GM12878 (cell line): ENCODE measurements around the gene NFU1. TPM values are rescaled to one million over a fixed set of nuclear protein-coding genes. Genes with fewer than 3 reads are reported as not detected.

Experiments used
- CBX5 ChIP-seq: sonication (generic); IDR thresholded peaks from 2 replicates; pipeline ENCODE4 v1.6.1; 2016; ENCODE audit warnings: low read depth, moderate library complexity, mild to moderate bottlenecking, inconsistent platforms
- CHD4 ChIP-seq: fragments of 200-600 bp; sonication (generic); IDR thresholded peaks from 2 replicates; pipeline ENCODE4 v1.6.1; 2016; ENCODE audit warnings: mild to moderate bottlenecking
- CREM ChIP-seq: IDR thresholded peaks from 2 replicates; pipeline ENCODE4 v1.6.1; 2014; ENCODE audit warnings: antibody characterized with exemption, low read depth
- E2F4 ChIP-seq: IDR thresholded peaks from 2 replicates; pipeline ENCODE4 v1.6.1; 2012; ENCODE audit warnings: low read depth, low read length, improper control_type of control experiment
- FOXM1 ChIP-seq: IDR thresholded peaks from 2 replicates; pipeline ENCODE4 v1.6.1; 2012; ENCODE audit warnings: low read depth, mild to moderate bottlenecking, inconsistent platforms, low read length, moderate library complexity
- JUND ChIP-seq: IDR thresholded peaks from 2 replicates; pipeline ENCODE4 v1.6.1; 2012; ENCODE audit warnings: low read depth, mild to moderate bottlenecking, low read length, improper control_type of control experiment, moderate library complexity
- MEF2A ChIP-seq: IDR thresholded peaks from 2 replicates; pipeline ENCODE4 v1.6.1; 2011; ENCODE audit warnings: low read depth, mild to moderate bottlenecking, low read length, moderate library complexity; ENCODE audit not compliant: insufficient read depth
- MEF2B ChIP-seq: fragments of 450-650 bp; IDR thresholded peaks from 2 replicates; pipeline ENCODE4 v1.6.1; 2018; ENCODE audit warnings: mild to moderate bottlenecking, moderate library complexity; ENCODE audit not compliant: partially characterized antibody, poor library complexity, severe bottlenecking
- MTA2 ChIP-seq: fragments of 450-650 bp; IDR thresholded peaks from 2 replicates; pipeline ENCODE4 v1.6.1; 2016; ENCODE audit warnings: low read depth, mild to moderate bottlenecking, moderate library complexity
- MXI1 ChIP-seq: fragments of 150-350 bp; IDR thresholded peaks from 2 replicates; pipeline ENCODE4 v1.6.1; 2011; ENCODE audit warnings: low read depth, mild to moderate bottlenecking, inconsistent platforms, low read length, improper control_type of control experiment
- PAX5 ChIP-seq: IDR thresholded peaks from 2 replicates; pipeline ENCODE4 v1.6.1; 2011; ENCODE audit warnings: low read depth, low read length, borderline replicate concordance
- PML ChIP-seq: IDR thresholded peaks from 2 replicates; pipeline ENCODE4 v1.6.1; 2012; ENCODE audit warnings: low read length, inconsistent platforms
- POLR2A ChIP-seq: IDR thresholded peaks from 2 replicates; pipeline ENCODE4 v1.6.1; 2011; ENCODE audit warnings: low read depth, mild to moderate bottlenecking, low read length
- RAD51 ChIP-seq: fragments of 450-650 bp; IDR thresholded peaks from 2 replicates; pipeline ENCODE4 v1.6.1; 2016; ENCODE audit warnings: moderate library complexity, mild to moderate bottlenecking, inconsistent platforms
- RBBP5 ChIP-seq: fragments of 200-600 bp; sonication (generic); conservative IDR thresholded peaks from 2 replicates; pipeline ENCODE4 v1.6.1; 2016
- RFX5 ChIP-seq: IDR thresholded peaks from 2 replicates; pipeline ENCODE4 v1.6.1; 2011; ENCODE audit warnings: low read depth, low read length, improper control_type of control experiment
- SP1 ChIP-seq: IDR thresholded peaks from one replicate; pipeline ENCODE4 v1.6.1; 2011; ENCODE audit warnings: low read depth, low read length
- SPI1 ChIP-seq: IDR thresholded peaks from 2 replicates; pipeline ENCODE4 v1.6.1; 2011; ENCODE audit warnings: low read depth, mild to moderate bottlenecking, low read length, moderate library complexity, borderline replicate concordance; ENCODE audit not compliant: insufficient read depth
- YY1 ChIP-seq: IDR thresholded peaks from 2 replicates; pipeline ENCODE4 v1.6.1; 2011; ENCODE audit warnings: low read depth, mild to moderate bottlenecking, low read length
- ZBTB4 ChIP-seq: fragments of 450-650 bp; formaldehyde crosslinking; IDR thresholded peaks from 2 replicates; pipeline ENCODE4 v1.4.0; 2022; ENCODE audit warnings: mild to moderate bottlenecking, moderate library complexity
- polyA plus RNA-seq, 11 experiments: library from polyadenylated mRNA; depleted of rRNA in 4 of 11; unstranded in 6 of 11; stranded (reverse) in 5 of 11; fragments of >200 nt; fragmentation: Nextera tagmentation in 4 of 11; fragmentation: Illumina TruSeq in 1 of 11; extraction: Ambion mirVana in 4 of 11; extraction: Trizol in 1 of 11; gene quantifications; 1 replicate in 1 of 11; 2 replicates in 10 of 11; pipeline versions ENCODE4 v1.2.1 to v1.2.3, GENCODE V29; 2011 to 2016; ENCODE audit warnings: inconsistent platforms in 2 of 11, missing spikeins in 2 of 11, low read depth in 1 of 11
- total RNA-seq, 4 experiments: library from RNA; depleted of rRNA in 3 of 4; stranded (reverse); fragments of >200 nt in 3 of 4; fragmentation: Illumina TruSeq in 1 of 4; extraction: Trizol in 1 of 4; gene quantifications; 2 replicates each; pipeline versions ENCODE4 v1.2.1 to v1.2.3, GENCODE V29; 2013 to 2021
- TF ChIP-seq, protein P1 (sequence below): IDR thresholded peaks from 2 replicates; pipeline ENCODE4 v1.6.1; 2012; ENCODE audit warnings: low read depth, low read length, improper control_type of control experiment

The NFU1 gene
- total and polyA plus RNA-seq, 10 of the 15 experiments (the other 5 are each of a cell fraction or from before 2014, with no cell fraction given) = 27.3 to 86.0 (median 41.5) TPM

- TF ChIP-seq E2F4 (peak; percentile 82), PML (0 out of 2 replicates have a peak, but pooled peaks have one; percentile 75), RFX5 (peak; percentile 49; the same call in 1 of the 2 replicates), CHD4 (no peak), SP1 (peak; percentile 56), JUND (peak; percentile 36; the same call in 1 of the 2 replicates), RAD51 (no peak), CREM (peak; percentile 76; the same call in 1 of the 2 replicates), MTA2 (peak; percentile 73), CBX5 (peak; percentile 89; the same call in 1 of the 2 replicates), ZBTB4 (no peak), RBBP5 (no peak), FOXM1 (0 out of 2 replicates have a peak, but pooled peaks have one; percentile 39), SPI1 (peak; percentile 79; the same call in 1 of the 2 replicates), MEF2B (peak; percentile 32), POLR2A (peak; percentile 98), YY1 (peak; percentile 98), PAX5 (peak; percentile 89), MXI1 (peak; percentile 10; the same call in 1 of the 2 replicates), MEF2A (no peak; the same call in 1 of the 2 replicates)
- TF ChIP-seq, protein P1, sequence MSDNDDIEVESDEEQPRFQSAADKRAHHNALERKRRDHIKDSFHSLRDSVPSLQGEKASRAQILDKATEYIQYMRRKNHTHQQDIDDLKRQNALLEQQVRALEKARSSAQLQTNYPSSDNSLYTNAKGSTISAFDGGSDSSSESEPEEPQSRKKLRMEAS = peak; percentile 43; the same call in 1 of the 2 replicates
- TF ChIP-seq, all 136 proteins: peak for 59
These were observed at the start of gene NFU1 (continued) for GRCh38 chr2:69436938-69437750.
